ENCODE results near the gene NCAPH2. TPM values are rescaled to one million over a fixed set of nuclear protein-coding genes. Genes with fewer than 3 reads are reported as not detected.

NCAPH2 gene
- total RNA-seq: 36.0 and 79.0 TPM in 2 replicates

GRCh38 chr22:50507991-50508884 lies at the start of gene NCAPH2:
NCAPH2 (plus strand) TSS chr22:50508224; CDS start chr22:50508338, 114 bp downstream.

GRCh38 chr22:50474710-50475651 lies 33.0 kb upstream of the NCAPH2 start, which contains the start of gene SBF1:
SBF1 (minus strand) TSS chr22:50475035; CDS start chr22:50474840, 195 bp downstream.

GRCh38 chr22:50481440-50482106 lies 26.5 kb upstream of the NCAPH2 start, which contains the start of gene ADM2:
ADM2 (plus strand) TSS chr22:50481543; CDS start chr22:50481848, 305 bp downstream.

GRCh38 chr22:50486561-50487289 lies 21.3 kb upstream of the NCAPH2 start, which contains the start of gene MIOX:
MIOX (plus strand) TSS chr22:50486859; CDS start chr22:50486898, 39 bp downstream.

GRCh38 chr22:50507421-50507990 lies 518 bp upstream of the NCAPH2 start, which contains the start of gene LMF2:
LMF2 (minus strand) TSS chr22:50507702; CDS start chr22:50507675, 27 bp downstream.

GRCh38 chr22:50525104-50525857 lies 17.3 kb downstream of the NCAPH2 start, which contains the start of gene SCO2:
SCO2 (minus strand) TSS chr22:50525598; CDS start chr22:50524411, 1,187 bp downstream.

GRCh38 chr22:50529897-50530579 lies 22.0 kb downstream of the NCAPH2 start, which contains the start of gene TYMP:
TYMP (minus strand) TSS chr22:50530012; CDS start chr22:50529709, 303 bp downstream.

GRCh38 chr22:50545522-50546325 lies 37.7 kb downstream of the NCAPH2 start, which contains the start of gene KLHDC7B:
KLHDC7B (plus strand) TSS chr22:50545899; CDS start chr22:50546244, 345 bp downstream.

GRCh38 chr22:50562523-50563412 lies 54.7 kb downstream of the NCAPH2 start, which contains the start of gene SYCE3:
SYCE3 (minus strand) TSS chr22:50562919; CDS start chr22:50556405, 6,514 bp downstream.

Other genes with a start within 250 kb of the NCAPH2 start
- 41.2 and 46.6 TPM in 2 replicates for gene MAPK12, start 246.5 kb upstream of the NCAPH2 start, total RNA-seq
- gene MAPK11, start 237.8 kb upstream of the NCAPH2 start, total RNA-seq: 7.4 and 8.6 TPM in 2 replicates
- 118 and 202 TPM in 2 replicates for gene PLXNB2, start 200.6 kb upstream of the NCAPH2 start, total RNA-seq
- 1.5 and 2.7 TPM in 2 replicates for gene DENND6B, start 181.2 kb upstream of the NCAPH2 start, total RNA-seq
- 72.0 and 73.0 TPM in 2 replicates for gene PPP6R2, start 164.9 kb upstream of the NCAPH2 start, total RNA-seq
- gene SBF1, start 33.2 kb upstream of the NCAPH2 start, total RNA-seq: 83.4 and 118 TPM in 2 replicates
- gene ADM2, start 26.7 kb upstream of the NCAPH2 start, total RNA-seq: 1.8 and 7.0 TPM in 2 replicates
- not detected in 2 replicates for gene MIOX, start 21.4 kb upstream of the NCAPH2 start, total RNA-seq
- gene LMF2, start 522 bp upstream of the NCAPH2 start, total RNA-seq: 48.0 and 51.4 TPM in 2 replicates
- gene SCO2, start 17.4 kb downstream of the NCAPH2 start, total RNA-seq: 2.7 and 4.5 TPM in 2 replicates
- gene TYMP, start 21.8 kb downstream of the NCAPH2 start, total RNA-seq: 5.1 and 12.5 TPM in 2 replicates
- 0.11 and 0.62 TPM in 2 replicates for gene KLHDC7B, start 37.7 kb downstream of the NCAPH2 start, total RNA-seq
- gene SYCE3, start 54.7 kb downstream of the NCAPH2 start, total RNA-seq: not detected in 2 replicates
- 0.44 and 1.7 TPM in 2 replicates for gene CPT1B, start 70.2 kb downstream of the NCAPH2 start, total RNA-seq
- 19.5 and 27.2 TPM in 2 replicates for gene CHKB, start 74.6 kb downstream of the NCAPH2 start, total RNA-seq
- gene MAPK8IP2, start 92.6 kb downstream of the NCAPH2 start, total RNA-seq: 0.33 and 0.37 TPM in 2 replicates
- gene ARSA, start 119.9 kb downstream of the NCAPH2 start, total RNA-seq: 5.9 and 15.5 TPM in 2 replicates
- gene SHANK3, start 164.6 kb downstream of the NCAPH2 start, total RNA-seq: 0.22 and 0.50 TPM in 2 replicates
- not detected in 2 replicates for gene ACR, start 230.0 kb downstream of the NCAPH2 start, total RNA-seq